AG04449 (cell line): ENCODE measurements around the gene PODNL1.

ENCODE experiments used
- CTCF ChIA-PET: fragments of 350-600 bp; formaldehyde crosslinking; extraction: SDS; loops from one replicate; lab custom pipeline; 2021; ENCODE audit warnings: antibody characterized with exemption; lab: Yijun Ruan, JAX
- POLR2A ChIA-PET: fragments of 400-600, 350-600 bp; formaldehyde crosslinking; extraction: SDS; loops from one replicate; lab custom pipeline; 2020; ENCODE audit warnings: antibody characterized with exemption, inconsistent platforms; lab: Yijun Ruan, JAX
- DNase-seq: peaks from one replicate; pipeline ENCODE4 v3.0.0-alpha.2; 2010; ENCODE audit warnings: low read depth, low spot score
- H3K4me3 ChIP-seq: 2 replicates; pipeline ENCODE4 v1.5.1; 2011; ENCODE audit warnings: low read depth, mild to moderate bottlenecking, control low read depth, low read length
- CTCF ChIP-seq: IDR thresholded peaks from one replicate; pipeline ENCODE4 v1.5.1; 2011; ENCODE audit warnings: mild to moderate bottlenecking, moderate library complexity, low read length, control low read depth, inconsistent platforms; ENCODE audit not compliant: insufficient read depth; ENCODE audit errors: missing control alignments

Gene PODNL1

DNA sequence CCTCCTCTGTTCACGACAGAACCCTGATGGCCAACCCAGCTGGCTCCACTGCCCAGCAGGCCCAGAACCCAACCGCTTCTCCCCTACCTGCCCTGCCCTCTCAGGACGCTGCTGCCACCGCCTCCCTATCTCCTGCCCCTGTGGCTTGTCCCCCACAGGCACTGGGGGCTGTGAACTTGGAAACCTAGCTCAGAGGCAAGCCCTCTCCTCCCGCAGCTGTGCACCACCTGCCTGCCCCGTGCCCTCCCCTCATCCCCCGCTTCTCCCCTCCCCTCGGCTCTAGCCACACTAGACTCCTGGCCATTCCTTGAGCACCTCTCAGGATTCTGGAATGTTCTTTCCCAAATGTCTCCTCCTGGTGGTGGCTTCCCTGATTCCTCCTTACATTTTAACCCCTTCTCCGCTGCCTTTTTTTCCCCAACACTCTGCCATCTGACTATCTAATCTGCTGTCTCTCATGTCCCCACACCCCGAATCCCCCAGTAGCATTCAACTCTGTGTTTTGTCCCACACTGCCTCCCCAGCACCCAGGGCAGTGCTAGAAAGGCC is 54.6 kb downstream of the PODNL1 start:
- no peak overlapping the region for H3K4me3 ChIP-seq
- DNase-seq: no peak
- TF ChIP-seq CTCF: peak; percentile 36
- ChIA-PET POLR2A (no interaction called here), CTCF (interaction anchor here (0.9 to 13.2 kb wide), 9 partner anchors 10 to 264 kb away, joined by 3 to 184 read pairs (median 5); partner anchors contain the start of genes CC2D1A, MISP3 and RFX1)

DNA sequence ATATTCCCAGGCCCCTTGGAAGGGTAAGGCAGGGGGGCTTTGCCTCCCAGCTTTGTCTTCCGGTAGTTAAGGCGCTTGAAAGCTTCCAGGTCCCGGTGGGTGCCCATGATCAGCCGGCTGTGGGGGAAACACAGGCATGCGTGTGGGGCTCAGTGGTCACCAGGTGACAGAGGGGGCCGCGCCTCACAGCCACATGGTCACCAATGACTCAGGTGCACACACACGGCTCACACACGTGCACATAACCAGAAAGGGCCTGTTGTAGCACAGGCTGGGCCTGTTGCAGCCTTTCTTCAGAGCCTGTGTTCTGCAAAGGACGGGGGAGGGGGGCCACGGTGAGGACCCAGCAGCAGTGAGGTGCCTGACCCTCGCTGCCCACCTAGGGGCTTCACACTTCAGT is 55.4 kb downstream of the PODNL1 start:
- POLR2A ChIA-PET: no interaction called here
- CTCF ChIA-PET: interaction anchor here (0.7 to 13.2 kb wide), 11 partner anchors 11 to 265 kb away, joined by 3 to 184 read pairs (median 4); partner anchors contain the start of genes CC2D1A, IL27RA, MISP3 and RFX1
- no peak for TF ChIP-seq CTCF
- no peak overlapping the region for H3K4me3 ChIP-seq
- no peak for DNase-seq

DNA sequence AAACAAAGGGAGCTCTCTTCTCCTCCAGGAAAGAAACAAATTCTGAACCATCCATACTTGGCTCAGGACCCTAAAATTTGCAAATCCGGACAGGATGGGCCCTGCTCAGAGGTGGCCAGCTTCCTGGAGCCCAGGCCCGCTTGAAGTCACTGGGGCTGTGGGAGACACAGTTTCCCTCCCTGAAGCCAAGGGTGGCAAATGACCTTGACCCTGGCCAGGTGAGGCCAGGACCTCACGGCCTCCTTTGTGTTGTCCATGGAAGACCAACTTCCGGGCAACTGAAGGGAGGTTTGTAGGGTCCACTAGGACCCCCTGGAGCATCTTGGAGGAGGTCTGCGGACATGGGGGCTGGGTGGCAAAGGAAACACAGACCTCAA is 55.8 kb downstream of the PODNL1 start:
- CTCF ChIA-PET: interaction anchor here (0.5 to 13.2 kb wide), 15 partner anchors 9 to 254 kb away, joined by 3 to 184 read pairs (median 4); partner anchors contain the start of genes ASF1B, C19orf67, IL27RA and MISP3
- no peak for TF ChIP-seq CTCF
- no peak for DNase-seq
- POLR2A ChIA-PET: no interaction called here
- no peak overlapping the region for H3K4me3 ChIP-seq

GRCh38 chr19:13881692-13882418 is 56.4 kb downstream of the PODNL1 start:
- TF ChIP-seq CTCF: no peak
- no peak overlapping the region for H3K4me3 ChIP-seq
- no peak for DNase-seq
- ChIA-PET CTCF (interaction anchor here (0.5 to 13.2 kb wide), 20 partner anchors 9 to 255 kb away, joined by 3 to 184 read pairs (median 4); partner anchors contain the start of genes ASF1B, C19orf67, IL27RA and MISP3), POLR2A (interaction anchor here (0.5 kb wide), 1 partner anchor 9 kb away, joined by 3 read pairs; no protein-coding TSS in a partner anchor)

DNA sequence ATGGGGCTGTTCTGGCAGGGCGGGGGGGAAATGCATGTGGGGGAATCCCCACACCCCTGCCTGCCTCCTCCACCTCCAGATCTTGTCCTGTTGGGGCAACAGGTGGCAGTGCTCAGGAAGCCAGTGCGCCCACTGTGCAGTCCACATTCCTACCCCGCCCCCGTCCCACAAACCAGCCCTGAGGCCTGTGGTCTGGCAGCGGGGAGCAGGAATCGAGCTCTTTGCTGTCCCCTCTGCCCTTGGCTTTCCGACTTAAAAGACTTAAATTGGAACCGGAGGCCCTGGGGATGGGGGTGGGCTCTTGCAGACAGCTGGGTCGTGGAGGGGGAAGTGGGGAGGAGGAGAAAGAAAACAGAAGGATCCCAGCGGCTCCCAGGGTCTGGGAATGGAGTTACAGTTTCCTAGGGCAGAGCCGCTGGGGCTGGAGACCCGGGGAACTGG is 56.9 kb downstream of the PODNL1 start:
- POLR2A ChIA-PET: interaction anchor here (0.5 kb wide), 1 partner anchor 10 kb away, joined by 3 read pairs; no protein-coding TSS in a partner anchor
- CTCF ChIA-PET: interaction anchor here (0.6 to 13.2 kb wide), 32 partner anchors 9 to 553 kb away, joined by 3 to 184 read pairs (median 4); partner anchors contain the start of genes ASF1B, C19orf67, IL27RA and MISP3
- no peak overlapping the region for H3K4me3 ChIP-seq
- TF ChIP-seq CTCF: no peak
- DNase-seq: no peak
